ENCODE results near the gene NCR3LG1. TPM values are rescaled to one million over a fixed set of nuclear protein-coding genes. Genes with fewer than 3 reads are reported as not detected.

The NCR3LG1 gene
- total RNA-seq, 1 experiment from 2014 or later, result 1.4 TPM

- H3K27ac ChIP-seq (ENCODE audit: insufficient read length, low read depth, low read length), result no peak overlapping the region
- no peak overlapping the region for H3T11ph ChIP-seq (ENCODE audit: low read length)
- no peaks in the 10 kb centered on the region for H3K79me2 ChIP-seq (ENCODE audit: insufficient read depth, low read length)
- no peaks in the 10 kb centered on the region for H4K20me1 ChIP-seq (ENCODE audit: control insufficient read depth, insufficient read depth, insufficient read length)
- no peak overlapping the region for H3K27ac Mint-ChIP-seq
- peaks cover 0 to 6% of the 10 kb centered on the region in 2 experiments; a peak in 2 of 5 replicates for H3K9me3 Mint-ChIP-seq
- H3K9me3 ChIP-seq (ENCODE audit: control insufficient read depth, low read depth, low read length), result no peaks in the 10 kb centered on the region
- WGBS (ENCODE audit: extremely low coverage, insufficient read length, low lambda C conversion rate), result no CpG with 5 or more reads among the region's 7 CpGs
- H2AK5ac ChIP-seq (ENCODE audit: insufficient read length, low read length), result no peak overlapping the region
- no peak overlapping the region for H4K8ac ChIP-seq (replicated peaks; ENCODE audit: insufficient read length, low read depth, low read length)
- H3K4me1 ChIP-seq (ENCODE audit: insufficient read depth, low read length), result no peaks in the 10 kb centered on the region
- H2BK5ac ChIP-seq (ENCODE audit: insufficient read length, low read length), result no peak overlapping the region
- H3K56ac ChIP-seq (ENCODE audit: insufficient read length, low read depth, low read length), result no peak overlapping the region
- no peak for DNase-seq
- no peak overlapping the region for H2AFZ ChIP-seq (ENCODE audit: low read length)
- H4K5ac ChIP-seq (ENCODE audit: insufficient read length, low read depth, low read length), result no peak overlapping the region
- H2BK15ac ChIP-seq (ENCODE audit: low read depth, low read length), result no peak overlapping the region
- H3K23ac ChIP-seq (ENCODE audit: insufficient read length, low read depth, low read length), result no peak overlapping the region
- no peaks in the 10 kb centered on the region for H3K23me2 ChIP-seq (ENCODE audit: insufficient read length, low read depth, low read length, poor library complexity, severe bottlenecking)
- no peaks in the 10 kb centered on the region for H3K27me3 ChIP-seq (ENCODE audit: insufficient read depth, low read length)
- no peak overlapping the region for H3K18ac ChIP-seq (ENCODE audit: insufficient read length, low read depth, low read length)
- no peak overlapping the region for H3K9ac ChIP-seq (ENCODE audit: extremely low read depth, insufficient read length, low read length)
- H3K4ac ChIP-seq (ENCODE audit: low read depth, low read length), result no peak overlapping the region
- H3K4me2 ChIP-seq (ENCODE audit: insufficient read depth, insufficient read length, low read length), result no peak overlapping the region
- H2BK20ac ChIP-seq (ENCODE audit: low read depth, low read length, poor library complexity, severe bottlenecking), result no peak overlapping the region
- H3K14ac ChIP-seq (ENCODE audit: insufficient read depth, low read length), result no peak overlapping the region
- TF ChIP-seq CTCF (conservative IDR thresholded peaks at IDR 0.05), result no peak
- no peak overlapping the region for H2BK120ac ChIP-seq (ENCODE audit: low read depth, low read length, poor library complexity, severe bottlenecking)
- no peak overlapping the region for H4K91ac ChIP-seq (ENCODE audit: insufficient read length, low read depth, low read length)
- no peaks in the 10 kb centered on the region for H3K79me1 ChIP-seq (ENCODE audit: insufficient read depth, low read depth, low read length, poor library complexity, severe bottlenecking)
- peaks cover 32% of the 10 kb centered on the region for H3K27me3 Mint-ChIP-seq (ENCODE audit: low read depth)
- H2BK12ac ChIP-seq (ENCODE audit: insufficient read length, low read depth, low read length), result no peak overlapping the region
- H3K4me3 Mint-ChIP-seq, result no peak overlapping the region
- no peaks in the 10 kb centered on the region for H3K36me3 Mint-ChIP-seq (ENCODE audit: insufficient read depth in 1 of 3, low read depth in 3 of 3)
- H3K4me1 Mint-ChIP-seq, result peaks cover 11 to 25% of the 10 kb centered on the region in 2 experiments
Measured at GRCh38 chr11:17408641-17409040, 57.0 kb downstream of the NCR3LG1 start.
